Measurements from ENCODE around the gene CHD8. TPM values are rescaled to one million over a fixed set of nuclear protein-coding genes. Genes with fewer than 3 reads are reported as not detected.

CHD8 gene
- total and polyA plus RNA-seq, 10 of the 15 experiments (the other 5 are each of a cell fraction or from before 2014, with no cell fraction given): 20.2 to 79.5 (median 35.5) TPM

GRCh38 chr14:21440859-21441258 is 15.1 kb downstream of the CHD8 start:
- TF ChIP-seq MEF2B (IDR thresholded peaks at IDR 0.05; ENCODE audit: partially characterized antibody, poor library complexity, severe bottlenecking): no peak
- no peak for TF ChIP-seq ZNF384 (IDR thresholded peaks at IDR 0.05; ENCODE audit: borderline replicate concordance, low read depth, low read length)
- TF ChIP-seq SMAD1 (IDR thresholded peaks at IDR 0.05; ENCODE audit: low read depth, partially characterized antibody): no peak
- no peak for TF ChIP-seq E4F1 (IDR thresholded peaks at IDR 0.05; ENCODE audit: borderline replicate concordance, partially characterized antibody)
- no peak for TF ChIP-seq MYC (IDR thresholded peaks at IDR 0.05; ENCODE audit: insufficient read depth, insufficient read length, insufficient replicate concordance, low read length, severe bottlenecking)
- TF ChIP-seq ZBTB33 (IDR thresholded peaks at IDR 0.05): no peak
- no peak for TF ChIP-seq POLR2AphosphoS2 (IDR thresholded peaks at IDR 0.05; ENCODE audit: low read depth, low read length)
- TF ChIP-seq HCFC1 (IDR thresholded peaks at IDR 0.05; ENCODE audit: low read length): no peak
- no peak for TF ChIP-seq ZNF274 (IDR thresholded peaks at IDR 0.05; ENCODE audit: insufficient read depth, insufficient read length)
- TF ChIP-seq RAD51 (IDR thresholded peaks at IDR 0.05): no peak
- no peak for TF ChIP-seq ZNF217 (IDR thresholded peaks at IDR 0.05)
- no peak for TF ChIP-seq CBFB (IDR thresholded peaks at IDR 0.05; ENCODE audit: low read depth)
- no peak for TF ChIP-seq CBX3 (IDR thresholded peaks at IDR 0.05; ENCODE audit: borderline replicate concordance, low read depth)
- TF ChIP-seq NFYB (IDR thresholded peaks at IDR 0.05; ENCODE audit: insufficient read depth, low read depth, low read length): no peak
- no peak for TF ChIP-seq RBBP5 (conservative IDR thresholded peaks at IDR 0.05)
- TF ChIP-seq ATF2 (IDR thresholded peaks at IDR 0.05; ENCODE audit: low read length): no peak
- RAD21 ChIA-PET (ENCODE audit: unreplicated experiment): no interaction called here

More at GRCh38 chr14:21440859-21441258, 15.1 kb downstream of the CHD8 start:
- Histone ChIP-seq H2AFZ (ENCODE audit: control insufficient read depth, low read depth, low read length) (no peak overlapping the region), H3K4me1 (ENCODE audit: control insufficient read depth, insufficient read depth, low read length) (peaks cover 2% of the 10 kb centered on the region; the same call in 1 of the 2 replicates), H3K27me3 (replicated peaks in 1 of 2; ENCODE audit: control insufficient read depth in 2 of 2, insufficient read depth in 2 of 2, low read length in 1 of 2) (no peaks in the 10 kb centered on the region), H3K9ac (ENCODE audit: control insufficient read depth, insufficient read depth, low read length) (no peak overlapping the region), H4K20me1 (ENCODE audit: control insufficient read depth, insufficient read depth) (no peaks in the 10 kb centered on the region), H3K27ac (ENCODE audit: control insufficient read depth, insufficient read depth) (no peak overlapping the region), H3K4me2 (ENCODE audit: control insufficient read depth, insufficient read depth) (no peak overlapping the region), H3K9me3 (replicated peaks; ENCODE audit: control insufficient read depth, insufficient read depth, low read length) (no peaks in the 10 kb centered on the region), H3K4me3 (no peak overlapping the region), H3K36me3 (ENCODE audit: control insufficient read depth in 2 of 2, insufficient read depth in 2 of 2, low read length in 1 of 2) (no peaks in the 10 kb centered on the region; a peak in 1 of 4 replicates), H3K79me2 (ENCODE audit: control insufficient read depth, insufficient read depth, low read length) (peaks cover 53% of the 10 kb centered on the region)
- intact Hi-C loops (cut with micrococcal nuclease; ENCODE audit: unreplicated experiment) (no loop called here), in situ Hi-C loops (cut with MboI) (no loop called here)
- ChIA-PET SMC1A (ENCODE audit: uncharacterized antibody, unreplicated experiment) (interaction anchor here (0.7 kb wide), 1 partner anchor 58 kb away, joined by 3 read pairs; no protein-coding TSS in a partner anchor), CTCF (no interaction called here), POLR2A (interaction anchor here (0.5 kb wide), 1 partner anchor 162 kb away, joined by 6 read pairs; no protein-coding TSS in a partner anchor)
- FAIRE-seq (no peak), DNase-seq (ENCODE audit: low read depth, low spot score) (no peak), ATAC-seq (no peak)
- BruUV-seq (replicated peaks): no TSS peak

Measured in GM12878 (cell line).